PFSK-1 (cell line): ENCODE results near the gene STXBP1.

Experiments used
- TAF1 ChIP-seq: IDR thresholded peaks from 2 replicates; pipeline ENCODE4 v1.6.1; 2012; ENCODE audit warnings: low read length, control low read depth, borderline replicate concordance; ENCODE audit not compliant: insufficient read depth
- TF ChIP-seq, protein P1 (sequence below), 2 experiments: IDR thresholded peaks; 2 replicates each; pipeline versions ENCODE4 v1.6.1 to v1.8.0; 2011 to 2012; ENCODE audit warnings: low read depth in 2 of 2, low read length in 2 of 2, control low read depth in 1 of 2, inconsistent platforms in 1 of 2, mild to moderate bottlenecking in 1 of 2, moderate library complexity in 1 of 2; ENCODE audit not compliant: insufficient read depth in 1 of 2

- no peak for TF ChIP-seq TAF1
- TF ChIP-seq, protein P1, sequence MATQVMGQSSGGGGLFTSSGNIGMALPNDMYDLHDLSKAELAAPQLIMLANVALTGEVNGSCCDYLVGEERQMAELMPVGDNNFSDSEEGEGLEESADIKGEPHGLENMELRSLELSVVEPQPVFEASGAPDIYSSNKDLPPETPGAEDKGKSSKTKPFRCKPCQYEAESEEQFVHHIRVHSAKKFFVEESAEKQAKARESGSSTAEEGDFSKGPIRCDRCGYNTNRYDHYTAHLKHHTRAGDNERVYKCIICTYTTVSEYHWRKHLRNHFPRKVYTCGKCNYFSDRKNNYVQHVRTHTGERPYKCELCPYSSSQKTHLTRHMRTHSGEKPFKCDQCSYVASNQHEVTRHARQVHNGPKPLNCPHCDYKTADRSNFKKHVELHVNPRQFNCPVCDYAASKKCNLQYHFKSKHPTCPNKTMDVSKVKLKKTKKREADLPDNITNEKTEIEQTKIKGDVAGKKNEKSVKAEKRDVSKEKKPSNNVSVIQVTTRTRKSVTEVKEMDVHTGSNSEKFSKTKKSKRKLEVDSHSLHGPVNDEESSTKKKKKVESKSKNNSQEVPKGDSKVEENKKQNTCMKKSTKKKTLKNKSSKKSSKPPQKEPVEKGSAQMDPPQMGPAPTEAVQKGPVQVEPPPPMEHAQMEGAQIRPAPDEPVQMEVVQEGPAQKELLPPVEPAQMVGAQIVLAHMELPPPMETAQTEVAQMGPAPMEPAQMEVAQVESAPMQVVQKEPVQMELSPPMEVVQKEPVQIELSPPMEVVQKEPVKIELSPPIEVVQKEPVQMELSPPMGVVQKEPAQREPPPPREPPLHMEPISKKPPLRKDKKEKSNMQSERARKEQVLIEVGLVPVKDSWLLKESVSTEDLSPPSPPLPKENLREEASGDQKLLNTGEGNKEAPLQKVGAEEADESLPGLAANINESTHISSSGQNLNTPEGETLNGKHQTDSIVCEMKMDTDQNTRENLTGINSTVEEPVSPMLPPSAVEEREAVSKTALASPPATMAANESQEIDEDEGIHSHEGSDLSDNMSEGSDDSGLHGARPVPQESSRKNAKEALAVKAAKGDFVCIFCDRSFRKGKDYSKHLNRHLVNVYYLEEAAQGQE (IDR thresholded peaks at IDR 0.05; ENCODE audit: insufficient read depth in 1 of 2, low read depth in 2 of 2, low read length in 2 of 2) = no peak
Observed at GRCh38 chr9:127595611-127596010, 16.5 kb upstream of the STXBP1 start.
